Posterior vena cava (tissue), 2 donors: ENCODE measurements around the gene ZNF740. TPM values are rescaled to one million over a fixed set of nuclear protein-coding genes. Genes with fewer than 3 reads are reported as not detected.

Source experiments
- DNase-seq: peaks from one replicate; pipeline ENCODE4 v3.0.0-alpha.2; 2020; ENCODE audit warnings: low spot score
- intact Hi-C, 2 donors: fragments of 100-400 bp; cut with DNase I; formaldehyde crosslinking; loops; one replicate each; pipeline versions ENCODE4 v1.14.1 to v1.14.2; 2022 to 2023
- total RNA-seq, 2 donors: library from RNA; stranded (reverse); fragmentation: NEBNext Ultra II Directional; extraction: Animal tissue kit (Norgen Biotek cat#: 25700); gene quantifications; one replicate each; pipeline ENCODE4 v1.2.1, GENCODE V29; 2021
- donor health status: DM: yes; HTN: yes; CAD: no.
- donor health status: DM: yes; HTN: yes; CAD: no.

Gene ZNF740
- total RNA-seq, 2 donors from 2014 or later: 23.7 to 27.4 TPM

DNA sequence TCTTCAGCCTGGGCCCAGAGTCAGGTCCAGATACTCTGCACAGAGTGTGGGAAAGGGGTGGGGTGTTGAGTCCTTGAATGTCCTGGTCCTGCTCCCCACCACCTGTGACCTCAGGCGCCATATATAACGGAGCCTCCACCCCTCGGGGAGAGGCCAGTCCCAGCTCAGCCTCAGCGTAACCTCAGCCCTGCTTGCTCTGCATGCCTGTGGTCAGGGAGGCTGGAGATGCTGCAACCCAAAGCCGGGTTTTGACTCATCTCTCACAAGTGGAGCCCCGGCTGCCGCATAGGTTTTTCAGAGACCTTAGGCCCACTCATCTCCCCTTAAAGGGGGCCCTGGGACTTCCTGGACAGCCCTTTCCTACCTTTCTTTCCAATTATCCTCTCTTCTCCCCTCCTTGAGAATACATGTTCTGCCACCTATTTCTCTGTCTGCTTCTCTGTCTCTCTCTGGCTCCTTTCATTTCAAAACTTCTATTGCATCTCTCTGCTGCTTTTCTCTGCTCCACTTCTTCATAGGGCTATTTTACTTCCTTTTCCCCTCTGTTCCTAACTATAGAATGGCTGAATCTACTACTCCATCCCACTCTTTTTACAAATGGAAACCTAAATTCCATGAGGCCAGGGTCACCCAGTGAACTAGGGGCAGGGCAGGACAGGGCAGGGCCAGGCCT, 25.4 kb downstream of the ZNF740 start:
- intact Hi-C loops: no loop called here
- peak; percentile 86 for DNase-seq

DNA sequence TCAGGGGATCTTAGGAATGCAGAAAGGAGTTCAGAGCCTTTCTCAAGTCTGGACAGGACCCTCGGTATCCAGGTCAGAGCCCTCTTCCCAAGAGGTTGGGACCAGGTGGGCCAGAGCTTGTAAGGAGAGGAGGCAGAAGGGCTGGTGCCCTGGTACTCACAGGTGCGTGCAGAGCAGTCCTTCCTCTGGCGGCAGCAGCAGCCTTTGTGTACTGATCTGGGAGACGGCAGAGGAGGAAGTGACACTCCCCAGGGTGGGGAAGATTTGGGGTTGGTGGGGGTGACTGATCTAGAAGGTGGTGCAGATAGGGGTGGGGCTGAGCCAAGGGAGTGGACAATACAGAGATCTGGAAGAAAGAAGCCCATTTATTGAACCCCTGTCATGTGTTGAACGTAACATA, 26.5 kb downstream of the ZNF740 start, which contains the start of gene ITGB7:
ITGB7 (minus strand) TSS at position 210 of the 400 bp plus-strand sequence. CDS start 6,808 bp downstream, outside the sequence.
- DNase-seq: no peak
- intact Hi-C loops: no loop called here

DNA sequence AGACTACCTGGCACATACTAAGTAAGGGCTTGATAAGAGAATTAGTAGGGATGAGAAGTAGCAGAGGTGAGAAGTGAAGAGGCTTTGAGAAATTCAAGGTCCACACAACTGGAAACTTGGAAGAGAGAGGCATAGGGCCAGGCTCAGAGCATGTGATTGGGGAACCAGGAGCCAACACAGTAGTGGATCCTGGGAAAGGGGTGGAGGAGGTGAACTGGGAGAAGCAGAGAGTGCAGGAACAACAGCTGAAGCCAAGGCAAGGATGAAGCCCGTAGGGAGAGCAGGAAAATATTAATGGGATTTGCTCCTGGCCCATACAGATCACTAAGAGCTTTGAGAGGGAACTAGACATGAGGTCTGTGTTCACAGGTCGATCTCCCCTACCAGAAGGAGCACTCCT, 27.9 kb downstream of the ZNF740 start:
- no peak for DNase-seq
- intact Hi-C loops: loop anchor here in 1 of 2 donors (2.0 kb wide), 1 partner anchor 18 kb away; no protein-coding TSS in a partner anchor

GRCh38 chr12:53208877-53209463, 28.4 kb downstream of the ZNF740 start:
- DNase-seq: no peak
- intact Hi-C loops: loop anchor here in 1 of 2 donors (2.0 kb wide), 1 partner anchor 18 kb away; no protein-coding TSS in a partner anchor

DNA sequence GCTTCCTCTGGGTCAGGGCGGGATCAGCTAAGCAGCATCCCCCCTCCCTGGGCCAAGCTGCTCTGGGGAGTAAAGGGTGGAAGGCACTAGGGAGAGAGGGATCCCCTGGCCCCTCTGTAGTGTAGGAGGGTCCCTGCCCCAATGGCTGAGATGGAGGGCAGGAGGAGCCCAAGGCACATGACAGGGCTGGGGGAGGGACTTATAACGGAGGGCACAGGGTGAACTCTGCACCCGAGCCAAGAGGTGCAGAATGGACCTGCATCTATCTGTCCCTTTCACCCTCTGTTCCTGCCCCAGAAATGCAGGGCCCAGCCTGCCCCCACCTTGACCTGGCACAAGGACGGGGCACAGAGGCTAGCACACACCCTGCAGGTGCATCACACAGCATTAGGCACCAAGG, 30.3 kb downstream of the ZNF740 start:
- DNase-seq: no peak
- intact Hi-C loops: loop anchor here (5.0 kb wide), 2 partner anchors 41 to 924 kb away; a partner anchor contains a TSS

GRCh38 chr12:53211476-53212381, 31.2 kb downstream of the ZNF740 start:
- peak; percentile 53 for DNase-seq
- intact Hi-C loops: loop anchor here (2.0 to 5.0 kb wide), 4 partner anchors 41 to 924 kb away; a partner anchor contains a TSS

DNA sequence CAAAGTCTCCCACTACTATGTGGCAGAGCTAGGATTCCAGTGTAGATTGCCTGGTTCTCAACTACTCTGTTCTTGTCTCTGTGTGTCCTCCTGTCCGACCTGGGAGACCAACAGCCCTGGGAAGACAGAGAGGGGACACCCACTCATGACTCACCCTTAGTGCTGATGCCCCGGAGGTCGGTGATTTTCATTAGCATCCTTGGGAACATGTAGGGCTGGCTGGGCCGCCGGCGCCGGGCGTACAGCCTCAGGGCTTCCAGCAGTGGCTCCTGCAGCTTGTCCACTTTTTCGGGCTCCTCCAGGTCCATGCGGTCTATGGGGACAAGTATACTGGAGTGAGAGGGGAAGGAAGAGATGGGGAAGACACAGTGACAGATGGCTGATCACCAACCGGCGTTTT, 32.4 kb downstream of the ZNF740 start:
- intact Hi-C loops: loop anchor here (2.0 to 5.0 kb wide), 4 partner anchors 39 to 926 kb away; a partner anchor contains a TSS
- DNase-seq: no peak

DNA sequence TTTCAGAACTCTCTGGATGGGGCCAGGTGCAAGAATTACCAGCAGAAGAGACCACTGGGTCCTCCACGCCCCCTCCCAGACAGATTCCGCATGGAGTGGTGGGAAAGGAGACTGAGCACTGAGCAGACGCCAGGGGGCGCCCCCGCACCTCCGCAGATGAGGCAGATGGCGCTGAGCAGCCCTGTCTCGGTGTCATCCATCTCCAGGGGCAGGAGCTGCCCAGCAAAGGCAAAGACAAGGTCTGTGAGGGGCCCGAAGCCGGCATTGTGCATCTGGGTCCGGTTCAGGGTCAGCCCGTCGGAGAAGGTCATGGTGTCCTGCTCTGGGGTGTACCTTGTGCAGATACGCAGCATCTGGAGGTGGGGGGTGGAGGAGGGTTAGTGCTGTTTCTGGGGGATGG, 32.8 kb downstream of the ZNF740 start:
- peak; percentile 95 for DNase-seq

DNA sequence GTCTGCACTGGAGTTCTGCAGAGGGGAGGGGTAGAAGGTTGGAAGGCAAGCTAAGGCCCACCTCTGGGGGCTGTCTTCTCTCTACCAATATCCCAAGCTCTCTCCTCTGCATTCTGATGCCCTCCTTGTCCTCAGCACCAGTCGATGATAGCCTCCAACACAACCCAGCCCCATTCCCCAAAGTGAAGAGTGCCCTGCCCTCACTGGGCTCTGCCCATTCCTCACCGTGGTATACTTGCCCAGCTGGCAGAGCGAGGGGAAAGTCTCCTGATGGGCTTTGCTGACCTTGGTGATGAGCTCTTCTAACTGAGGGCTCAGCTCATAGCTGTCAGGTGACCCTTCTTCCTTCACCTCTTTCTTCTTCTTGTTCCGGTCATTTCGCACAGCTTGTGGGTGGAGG, 33.7 kb downstream of the ZNF740 start:
- peak; percentile 66 for DNase-seq
- intact Hi-C loops: loop anchor here (5.0 kb wide), 2 partner anchors 38 to 927 kb away; a partner anchor contains a TSS

More for the DNA sequence above, 32.8 kb downstream of the ZNF740 start:
- intact Hi-C loops: loop anchor here (2.0 to 5.0 kb wide), 4 partner anchors 39 to 926 kb away; a partner anchor contains a TSS

DNA sequence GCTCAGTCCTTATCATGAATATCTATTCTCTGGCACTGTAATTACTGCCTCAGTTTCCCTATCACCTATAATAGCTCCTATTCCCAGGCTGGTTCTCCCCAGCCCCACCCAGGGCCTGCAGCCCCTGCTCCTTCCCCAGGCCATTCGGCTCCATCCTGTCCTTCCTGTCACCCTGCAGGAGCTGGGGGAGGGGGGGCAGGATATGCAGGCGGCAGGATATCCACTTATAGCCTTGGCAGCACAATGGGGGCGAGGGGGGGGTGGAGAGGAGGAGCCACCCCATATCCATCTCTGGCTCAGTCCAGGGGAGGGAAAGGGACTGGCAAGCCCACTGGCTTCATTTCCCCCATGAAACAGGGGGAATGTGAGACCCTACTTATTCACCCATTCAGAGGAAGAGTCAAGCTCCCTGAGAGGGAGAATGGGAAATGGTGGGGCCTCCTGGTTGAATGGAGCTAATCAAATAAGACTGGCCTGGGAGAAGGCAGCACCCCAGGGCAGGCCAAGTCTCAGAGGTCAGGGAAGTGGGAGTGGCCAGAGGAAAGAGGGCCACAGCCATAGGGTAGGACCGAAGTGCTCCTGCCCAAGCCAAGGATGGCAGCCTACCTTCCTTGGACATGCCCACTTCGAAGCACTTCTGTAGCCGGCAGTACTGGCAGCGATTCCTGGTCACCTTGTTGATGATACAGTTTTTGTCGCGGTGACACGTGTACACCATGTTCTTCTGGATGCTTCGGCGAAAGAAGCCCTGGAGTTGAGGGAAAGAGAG, 34.3 kb downstream of the ZNF740 start:
- peak; percentile 76 for DNase-seq
- intact Hi-C loops: loop anchor here (5.0 kb wide), 2 partner anchors 37 to 928 kb away; a partner anchor contains a TSS

DNA sequence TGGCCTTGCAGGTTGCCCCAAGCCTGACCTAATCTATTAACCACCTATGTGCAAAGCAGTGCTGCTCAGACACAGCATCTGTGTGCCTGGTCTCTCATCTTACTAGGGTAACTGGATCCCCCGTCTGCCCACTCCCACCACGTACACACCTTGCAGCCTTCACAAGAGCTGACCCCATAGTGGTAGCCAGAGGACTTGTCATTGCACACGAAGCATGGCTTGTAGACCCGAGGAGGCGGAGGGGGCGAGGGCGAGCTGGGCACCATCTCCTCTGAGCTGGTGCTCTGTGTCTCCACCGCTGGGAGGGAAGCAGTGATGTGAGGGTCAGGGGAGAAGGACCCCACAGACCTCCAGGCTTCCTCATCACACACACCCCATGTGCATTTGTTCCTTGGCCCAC, 35.0 kb downstream of the ZNF740 start:
- intact Hi-C loops: no loop called here
- peak; percentile 52 for DNase-seq

- DNase-seq: peak; percentile 91
- intact Hi-C loops: no loop called here
Observed at GRCh38 chr12:53217051-53217930, 36.8 kb downstream of the ZNF740 start.

DNA sequence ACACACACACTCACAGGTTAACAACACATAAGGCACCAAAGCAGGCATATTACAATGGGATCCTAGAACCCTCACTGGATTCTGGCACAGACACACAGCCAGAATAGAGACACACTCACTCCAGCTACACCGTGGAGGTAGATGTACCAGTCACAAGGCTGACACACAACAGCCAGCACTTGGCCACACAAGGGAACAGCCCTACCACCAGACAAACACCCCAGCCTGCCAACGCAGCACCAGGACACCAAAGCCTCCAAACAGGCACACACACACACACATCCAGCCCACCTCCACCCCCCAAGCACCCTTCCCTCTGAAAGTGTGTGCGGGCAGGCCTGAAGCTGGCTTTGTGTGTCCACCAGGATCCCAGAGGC, 37.4 kb downstream of the ZNF740 start:
- intact Hi-C loops: no loop called here
- DNase-seq: no peak

- intact Hi-C loops: no loop called here
- DNase-seq: no peak
Observed at GRCh38 chr12:53218551-53219291, 38.2 kb downstream of the ZNF740 start.

GRCh38 chr12:53219292-53219955, 38.9 kb downstream of the ZNF740 start:
- intact Hi-C loops: no loop called here
- DNase-seq: no peak

- intact Hi-C loops: no loop called here
- DNase-seq: peak; percentile 91
Observed at GRCh38 chr12:53219956-53220693, 39.6 kb downstream of the ZNF740 start.
